ENCODE data around the gene CFAP52.

CFAP52 gene

DNA sequence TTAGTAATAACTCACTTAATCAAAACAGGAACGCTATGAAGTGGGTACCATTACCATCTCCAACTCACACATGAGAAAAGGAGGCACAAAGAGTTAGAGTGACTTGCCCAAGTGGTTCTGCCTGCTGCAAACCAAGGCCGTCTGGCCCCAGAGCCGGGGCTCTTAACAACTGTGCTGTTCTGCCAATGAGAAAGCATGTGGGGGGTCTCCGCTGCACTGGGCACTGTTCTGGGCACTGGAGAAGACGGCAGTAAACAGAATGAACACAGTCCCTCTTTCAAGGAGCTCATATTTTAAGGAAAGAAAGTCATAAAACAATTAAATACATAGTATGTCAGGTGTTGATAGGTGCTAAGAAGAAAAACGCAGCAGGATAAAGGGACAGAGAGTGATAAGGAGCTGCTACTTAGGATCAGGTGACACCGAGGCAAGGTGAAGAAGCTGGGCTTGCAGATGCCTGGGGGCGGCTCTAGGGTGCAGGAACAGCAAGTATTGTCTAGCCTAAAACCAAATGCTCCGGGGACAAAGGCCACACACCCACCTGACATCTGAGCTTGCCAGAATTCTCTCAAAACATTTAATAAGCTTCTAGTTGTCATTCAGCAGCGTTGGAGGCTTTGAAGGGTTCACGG lies 7.4 kb upstream of the CFAP52 start (continued):
- TF ChIP-seq HOXA7 (CRISPR knock-in tag; IDR thresholded peaks at IDR 0.05; ENCODE audit: borderline replicate concordance), result no peak
- no peak for TF ChIP-seq ZNF146 (tag by site-specific recombination; IDR thresholded peaks at IDR 0.05)
- TF ChIP-seq KLF8 (tag by site-specific recombination; IDR thresholded peaks at IDR 0.05), result peak; percentile 51
- TF ChIP-seq GLIS1 (tag by site-specific recombination; IDR thresholded peaks at IDR 0.05), result peak; percentile 50
- no peak for TF ChIP-seq SETDB1 (IDR thresholded peaks at IDR 0.05; ENCODE audit: insufficient read length, low read length)
- TF ChIP-seq ZNF529 (tag by site-specific recombination; IDR thresholded peaks at IDR 0.05; ENCODE audit: insufficient replicate concordance), result no peak
- TF ChIP-seq ZNF335 (tag by site-specific recombination; conservative IDR thresholded peaks at IDR 0.05), result no peak
- TF ChIP-seq ZNF548 (tag by site-specific recombination; IDR thresholded peaks at IDR 0.05), result no peak
- TF ChIP-seq ZBTB17 (tag by site-specific recombination; IDR thresholded peaks at IDR 0.05), result peak; percentile 60

DNA sequence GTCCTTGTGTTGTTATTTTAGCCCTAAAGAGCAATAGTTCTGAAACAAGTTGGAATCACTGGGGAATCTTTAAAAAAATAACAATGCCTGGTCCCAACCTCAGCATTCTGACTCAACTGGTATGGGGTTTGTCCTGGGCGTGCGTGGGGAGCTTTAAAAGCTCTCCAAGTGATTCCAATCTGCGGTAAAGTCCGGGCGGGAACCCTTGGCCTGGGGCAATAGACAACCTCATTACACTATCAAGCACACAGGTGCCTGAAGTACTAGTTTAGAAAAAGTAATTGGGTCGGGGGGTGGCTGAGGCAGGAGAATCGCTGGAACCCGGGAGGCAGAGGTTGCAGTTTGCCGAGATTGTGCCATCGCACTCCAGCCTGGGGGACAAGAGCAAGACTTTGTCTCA lies 5.2 kb upstream of the CFAP52 start:
- ChIA-PET CTCF (no interaction called here), POLR2A (interaction anchor here (0.7 kb wide), 1 partner anchor 284 kb away, joined by 3 read pairs; no protein-coding TSS in a partner anchor)
- Histone ChIP-seq H3K4me3 (ENCODE audit: low read depth, low read length) (no peak overlapping the region), H3K4me1 (ENCODE audit: control insufficient read depth, insufficient read depth, low read length) (peaks cover 27% of the 10 kb centered on the region), H3K27ac (ENCODE audit: extremely low read depth, low read depth, low read length) (peak overlapping the region; percentile 30; the same call in 1 of the 2 replicates), H3K36me3 (ENCODE audit: control insufficient read depth in 2 of 2, insufficient read depth in 1 of 2, low read length in 2 of 2) (peaks cover 4 to 6% of the 10 kb centered on the region in 2 experiments), H3K9me3 (ENCODE audit: control insufficient read depth, insufficient read depth, low read depth, low read length) (no peaks in the 10 kb centered on the region)
- peak; percentile 18; the same call in 1 of the 2 replicates for TF ChIP-seq EGR2 (tag by site-specific recombination; IDR thresholded peaks at IDR 0.05; ENCODE audit: low read depth)
- TF ChIP-seq, protein P1, sequence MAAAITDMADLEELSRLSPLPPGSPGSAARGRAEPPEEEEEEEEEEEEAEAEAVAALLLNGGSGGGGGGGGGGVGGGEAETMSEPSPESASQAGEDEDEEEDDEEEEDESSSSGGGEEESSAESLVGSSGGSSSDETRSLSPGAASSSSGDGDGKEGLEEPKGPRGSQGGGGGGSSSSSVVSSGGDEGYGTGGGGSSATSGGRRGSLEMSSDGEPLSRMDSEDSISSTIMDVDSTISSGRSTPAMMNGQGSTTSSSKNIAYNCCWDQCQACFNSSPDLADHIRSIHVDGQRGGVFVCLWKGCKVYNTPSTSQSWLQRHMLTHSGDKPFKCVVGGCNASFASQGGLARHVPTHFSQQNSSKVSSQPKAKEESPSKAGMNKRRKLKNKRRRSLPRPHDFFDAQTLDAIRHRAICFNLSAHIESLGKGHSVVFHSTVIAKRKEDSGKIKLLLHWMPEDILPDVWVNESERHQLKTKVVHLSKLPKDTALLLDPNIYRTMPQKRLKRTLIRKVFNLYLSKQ (tag by site-specific recombination; IDR thresholded peaks at IDR 0.05; ENCODE audit: borderline replicate concordance), result no peak

DNA sequence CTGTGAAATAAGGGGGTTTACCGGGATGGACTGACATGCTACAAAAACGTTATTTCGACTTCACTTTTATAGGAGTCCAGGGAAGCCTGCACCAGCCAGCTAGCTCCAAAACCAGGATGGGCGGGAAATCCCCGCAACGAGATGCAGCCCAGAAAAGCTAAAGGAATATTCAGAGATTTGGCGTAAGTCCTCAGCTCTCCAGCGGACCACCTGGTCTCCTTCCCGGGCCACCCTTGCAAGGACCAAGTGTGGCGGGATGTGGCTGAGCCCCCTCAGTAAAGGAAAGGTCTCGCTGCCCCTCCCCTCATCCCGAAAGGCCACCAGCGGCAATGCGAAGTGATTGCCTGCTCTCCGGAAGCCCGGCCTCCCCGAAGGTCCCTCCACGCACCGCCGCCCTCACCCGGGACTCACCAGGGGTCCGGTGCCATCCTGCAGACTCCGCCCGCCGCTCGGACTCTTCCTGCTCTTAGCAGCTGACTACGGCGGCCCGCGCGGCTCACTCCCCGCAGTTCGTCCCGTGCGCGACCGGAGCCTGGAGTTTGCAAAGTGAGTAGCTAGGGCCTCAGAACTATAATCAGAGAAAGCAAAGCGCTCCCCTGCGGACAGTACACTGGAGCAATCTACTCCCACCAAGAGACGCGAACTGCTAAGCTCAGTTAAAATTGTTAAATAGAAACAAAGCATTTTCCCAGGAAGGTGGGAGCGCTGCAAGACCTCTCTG lies 901 bp upstream of the CFAP52 start, which contains the start of gene STX8:
Gene STX8, minus strand, starts transcription at position 440 of the 721 bp plus-strand sequence. Its CDS starts 12 bp downstream, at position 428.
- Histone ChIP-seq H3K27ac (ENCODE audit: extremely low read depth, low read depth, low read length) (peak within 1 kb of the TSS; percentile 80), H3K4me1 (ENCODE audit: control insufficient read depth, insufficient read depth, low read length) (peaks cover 7% of the 10 kb centered on the region), H3K9me3 (ENCODE audit: control insufficient read depth, insufficient read depth, low read depth, low read length) (no peaks in the 10 kb centered on the region), H3K4me3 (ENCODE audit: low read depth, low read length) (peak within 1 kb of the TSS; percentile 73), H3K36me3 (ENCODE audit: control insufficient read depth in 2 of 2, insufficient read depth in 1 of 2, low read length in 2 of 2) (no peaks in the 10 kb centered on the region)
- CTCF ChIA-PET, result interaction anchor here (0.9 to 3.4 kb wide), 6 partner anchors 10 to 193 kb away, joined by 3 to 43 read pairs (median 6); no protein-coding TSS in a partner anchor
- POLR2A ChIA-PET, result interaction anchor here (0.6 to 2.5 kb wide), 6 partner anchors 10 to 335 kb away, joined by 3 to 16 read pairs (median 4); partner anchors contain the start of gene USP43
- TF ChIP-seq ZNF16 (tag by site-specific recombination; IDR thresholded peaks at IDR 0.05; ENCODE audit: low read depth), result no peak
- no peak for TF ChIP-seq ZNF292 (tag by site-specific recombination; IDR thresholded peaks at IDR 0.05; ENCODE audit: borderline replicate concordance, low read depth)
- no peak for TF ChIP-seq ZNF114 (tag by site-specific recombination; IDR thresholded peaks at IDR 0.05)
- TF ChIP-seq SCRT1 (tag by site-specific recombination; IDR thresholded peaks at IDR 0.05; ENCODE audit: borderline replicate concordance), result no peak
- no peak for TF ChIP-seq RBAK (tag by site-specific recombination; IDR thresholded peaks at IDR 0.05)
- no peak; the same call in 1 of the 2 replicates for TF ChIP-seq SCRT2 (tag by site-specific recombination; IDR thresholded peaks at IDR 0.05)
- TF ChIP-seq ZNF248 (tag by site-specific recombination; IDR thresholded peaks at IDR 0.05), result no peak
- peak; percentile 96 for TF ChIP-seq ZSCAN30 (tag by site-specific recombination; IDR thresholded peaks at IDR 0.05)
- no peak; the same call in 1 of the 2 replicates for TF ChIP-seq KLF8 (tag by site-specific recombination; IDR thresholded peaks at IDR 0.05)
- no peak for TF ChIP-seq ZNF239 (tag by site-specific recombination; IDR thresholded peaks at IDR 0.05)
- TF ChIP-seq, protein P2, sequence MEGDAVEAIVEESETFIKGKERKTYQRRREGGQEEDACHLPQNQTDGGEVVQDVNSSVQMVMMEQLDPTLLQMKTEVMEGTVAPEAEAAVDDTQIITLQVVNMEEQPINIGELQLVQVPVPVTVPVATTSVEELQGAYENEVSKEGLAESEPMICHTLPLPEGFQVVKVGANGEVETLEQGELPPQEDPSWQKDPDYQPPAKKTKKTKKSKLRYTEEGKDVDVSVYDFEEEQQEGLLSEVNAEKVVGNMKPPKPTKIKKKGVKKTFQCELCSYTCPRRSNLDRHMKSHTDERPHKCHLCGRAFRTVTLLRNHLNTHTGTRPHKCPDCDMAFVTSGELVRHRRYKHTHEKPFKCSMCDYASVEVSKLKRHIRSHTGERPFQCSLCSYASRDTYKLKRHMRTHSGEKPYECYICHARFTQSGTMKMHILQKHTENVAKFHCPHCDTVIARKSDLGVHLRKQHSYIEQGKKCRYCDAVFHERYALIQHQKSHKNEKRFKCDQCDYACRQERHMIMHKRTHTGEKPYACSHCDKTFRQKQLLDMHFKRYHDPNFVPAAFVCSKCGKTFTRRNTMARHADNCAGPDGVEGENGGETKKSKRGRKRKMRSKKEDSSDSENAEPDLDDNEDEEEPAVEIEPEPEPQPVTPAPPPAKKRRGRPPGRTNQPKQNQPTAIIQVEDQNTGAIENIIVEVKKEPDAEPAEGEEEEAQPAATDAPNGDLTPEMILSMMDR (tag by site-specific recombination; IDR thresholded peaks at IDR 0.05), result peak; percentile 47; the same call in 1 of the 2 replicates
- TF ChIP-seq ZNF175 (tag by site-specific recombination; IDR thresholded peaks at IDR 0.05), result no peak
- no peak for TF ChIP-seq REPIN1 (tag by site-specific recombination; IDR thresholded peaks at IDR 0.05; ENCODE audit: low read depth)
- no peak for TF ChIP-seq SETDB1 (IDR thresholded peaks at IDR 0.05; ENCODE audit: insufficient read length, low read length)
- TF ChIP-seq, protein P3, sequence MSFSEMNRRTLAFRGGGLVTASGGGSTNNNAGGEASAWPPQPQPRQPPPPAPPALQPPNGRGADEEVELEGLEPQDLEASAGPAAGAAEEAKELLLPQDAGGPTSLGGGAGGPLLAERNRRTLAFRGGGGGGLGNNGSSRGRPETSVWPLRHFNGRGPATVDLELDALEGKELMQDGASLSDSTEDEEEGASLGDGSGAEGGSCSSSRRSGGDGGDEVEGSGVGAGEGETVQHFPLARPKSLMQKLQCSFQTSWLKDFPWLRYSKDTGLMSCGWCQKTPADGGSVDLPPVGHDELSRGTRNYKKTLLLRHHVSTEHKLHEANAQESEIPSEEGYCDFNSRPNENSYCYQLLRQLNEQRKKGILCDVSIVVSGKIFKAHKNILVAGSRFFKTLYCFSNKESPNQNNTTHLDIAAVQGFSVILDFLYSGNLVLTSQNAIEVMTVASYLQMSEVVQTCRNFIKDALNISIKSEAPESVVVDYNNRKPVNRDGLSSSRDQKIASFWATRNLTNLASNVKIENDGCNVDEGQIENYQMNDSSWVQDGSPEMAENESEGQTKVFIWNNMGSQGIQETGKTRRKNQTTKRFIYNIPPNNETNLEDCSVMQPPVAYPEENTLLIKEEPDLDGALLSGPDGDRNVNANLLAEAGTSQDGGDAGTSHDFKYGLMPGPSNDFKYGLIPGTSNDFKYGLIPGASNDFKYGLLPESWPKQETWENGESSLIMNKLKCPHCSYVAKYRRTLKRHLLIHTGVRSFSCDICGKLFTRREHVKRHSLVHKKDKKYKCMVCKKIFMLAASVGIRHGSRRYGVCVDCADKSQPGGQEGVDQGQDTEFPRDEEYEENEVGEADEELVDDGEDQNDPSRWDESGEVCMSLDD (tag by site-specific recombination; IDR thresholded peaks at IDR 0.05), result peak; percentile 20; the same call in 1 of the 2 replicates
- TF ChIP-seq ZNF561 (tag by site-specific recombination; IDR thresholded peaks at IDR 0.05; ENCODE audit: borderline replicate concordance), result peak; percentile 82; the same call in 1 of the 2 replicates
- peak; percentile 39 for TF ChIP-seq ZNF366 (tag by site-specific recombination; conservative IDR thresholded peaks at IDR 0.05)
- TF ChIP-seq ZNF747 (tag by site-specific recombination; IDR thresholded peaks at IDR 0.05), result no peak

Measured in HEK293 (cell line).